Panc1 (cell line): ENCODE measurements around the gene DUSP16.

ENCODE experiments used
- CTCF ChIP-seq: fragments of 450-650 bp; IDR thresholded peaks from 2 replicates; pipeline ENCODE4 v1.5.1; 2017; ENCODE audit warnings: mild to moderate bottlenecking
- POLR2AphosphoS5 ChIP-seq: IDR thresholded peaks from 2 replicates; pipeline ENCODE4 v1.6.1; 2012; ENCODE audit warnings: mild to moderate bottlenecking, low read depth, low read length, moderate library complexity
- SIN3A ChIP-seq: IDR thresholded peaks from 2 replicates; pipeline ENCODE4 v1.6.1; 2012; ENCODE audit warnings: low read depth, mild to moderate bottlenecking, low read length, moderate library complexity, borderline replicate concordance; ENCODE audit not compliant: insufficient read depth
- TCF7L2 ChIP-seq: IDR thresholded peaks from 2 replicates; pipeline ENCODE4 v1.6.1; 2011; ENCODE audit warnings: mild to moderate bottlenecking, low read depth, low read length, inconsistent platforms

- no peak for TF ChIP-seq CTCF
- TF ChIP-seq POLR2AphosphoS5, result no peak
- no peak for TF ChIP-seq SIN3A
- no peak for TF ChIP-seq TCF7L2
Measured at GRCh38 chr12:12511895-12512711, 50.6 kb downstream of the DUSP16 start.
